ENCODE results near the gene TRIM44. TPM values are rescaled to one million over a fixed set of nuclear protein-coding genes. Genes with fewer than 3 reads are reported as not detected.

Gene TRIM44
- polyA plus RNA-seq, 1 donor (not counting 4 experiments of a cell fraction or from before 2014, with no cell fraction given), result 48.3 TPM

DNA sequence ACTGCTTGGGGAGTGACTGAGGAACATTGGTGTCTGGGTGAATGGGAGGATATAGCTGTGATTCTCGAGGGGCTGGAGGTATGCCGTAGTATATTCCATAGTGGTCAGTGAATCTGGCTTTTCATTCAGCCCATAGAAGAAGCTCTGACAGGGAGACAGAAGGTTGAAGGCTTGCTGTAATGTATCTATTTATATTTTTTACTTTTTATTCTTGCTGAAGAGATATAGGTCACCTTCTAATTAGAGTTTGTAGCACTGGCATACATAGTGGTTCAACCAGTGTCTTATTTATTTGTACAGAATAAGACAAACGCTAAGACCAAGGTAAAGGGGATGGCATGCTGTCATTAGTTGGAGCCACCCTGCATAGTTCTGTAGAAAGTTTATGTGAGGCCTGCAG, 10.0 kb downstream of the TRIM44 start:
- Histone ChIP-seq H3K4me2 (ENCODE audit: control insufficient read depth, extremely low read depth, insufficient read depth, low read depth, low read length) (peak overlapping the region; percentile 2), H4K20me1 (ENCODE audit: control insufficient read depth, extremely low read depth, insufficient read depth, low read length) (no peaks in the 10 kb centered on the region)
- dilution Hi-C loops (cut with MboI; ENCODE audit: extremely low pct_ligation_motif_present, low sequenced_read_pairs), result no loop called here

DNA sequence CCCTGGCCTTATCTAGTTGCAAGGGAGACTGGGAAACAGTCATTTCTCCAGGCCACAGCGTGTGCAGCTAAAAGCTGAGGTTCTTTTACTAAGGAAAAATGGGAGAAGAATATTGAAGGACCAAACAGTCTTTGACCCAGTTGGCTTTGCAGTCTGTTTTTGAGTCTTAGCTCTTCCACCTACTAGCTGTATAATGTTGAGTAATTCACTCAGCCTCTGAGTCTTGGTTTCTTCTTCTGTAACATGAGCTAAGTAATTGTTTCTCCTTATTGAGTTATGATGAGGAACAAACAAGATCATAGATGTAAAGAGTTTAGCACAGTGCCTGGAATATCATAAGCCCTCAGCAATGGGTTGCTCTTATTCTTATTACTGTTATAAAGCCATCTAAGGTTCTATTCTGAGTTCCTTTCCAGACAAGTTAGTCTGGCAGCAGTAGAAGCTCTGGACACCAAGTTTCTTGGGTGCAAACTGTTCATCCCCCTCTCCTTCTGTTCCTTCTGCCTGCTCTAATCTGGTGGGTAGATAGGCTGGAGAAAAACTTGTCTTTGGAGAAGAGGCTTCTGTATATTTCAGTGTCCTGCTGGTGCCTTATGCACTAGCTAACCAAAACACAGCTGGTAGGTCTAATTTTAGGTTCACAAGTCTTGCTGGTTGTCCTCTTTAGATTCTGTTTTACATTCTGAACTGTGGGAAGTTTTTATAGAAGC, 13.5 kb downstream of the TRIM44 start:
- dilution Hi-C loops (cut with MboI; ENCODE audit: extremely low pct_ligation_motif_present, low sequenced_read_pairs), result no loop called here
- DNase-seq (ENCODE audit: low read depth, low spot score), result no peak
- no peaks in the 10 kb centered on the region for H4K20me1 ChIP-seq (ENCODE audit: control insufficient read depth, extremely low read depth, insufficient read depth, low read length)
- H3K36me3 ChIP-seq (ENCODE audit: control insufficient read depth in 2 of 2, extremely low read depth in 1 of 2, insufficient read depth in 2 of 2, low read length in 2 of 2), result no peaks in the 10 kb centered on the region
- H3K4me1 ChIP-seq (ENCODE audit: control insufficient read depth, extremely low read depth, insufficient read depth, low read length), result peaks cover 14% of the 10 kb centered on the region
- no peak overlapping the region for H2AFZ ChIP-seq (ENCODE audit: control insufficient read depth, low read length)
- no peaks in the 10 kb centered on the region for H3K9me1 ChIP-seq (ENCODE audit: control insufficient read depth, extremely low read depth, insufficient read depth, low read length)
- no peak overlapping the region for H3K4me2 ChIP-seq (ENCODE audit: control insufficient read depth, extremely low read depth, insufficient read depth, low read depth, low read length)
- TF ChIP-seq, protein P1, sequence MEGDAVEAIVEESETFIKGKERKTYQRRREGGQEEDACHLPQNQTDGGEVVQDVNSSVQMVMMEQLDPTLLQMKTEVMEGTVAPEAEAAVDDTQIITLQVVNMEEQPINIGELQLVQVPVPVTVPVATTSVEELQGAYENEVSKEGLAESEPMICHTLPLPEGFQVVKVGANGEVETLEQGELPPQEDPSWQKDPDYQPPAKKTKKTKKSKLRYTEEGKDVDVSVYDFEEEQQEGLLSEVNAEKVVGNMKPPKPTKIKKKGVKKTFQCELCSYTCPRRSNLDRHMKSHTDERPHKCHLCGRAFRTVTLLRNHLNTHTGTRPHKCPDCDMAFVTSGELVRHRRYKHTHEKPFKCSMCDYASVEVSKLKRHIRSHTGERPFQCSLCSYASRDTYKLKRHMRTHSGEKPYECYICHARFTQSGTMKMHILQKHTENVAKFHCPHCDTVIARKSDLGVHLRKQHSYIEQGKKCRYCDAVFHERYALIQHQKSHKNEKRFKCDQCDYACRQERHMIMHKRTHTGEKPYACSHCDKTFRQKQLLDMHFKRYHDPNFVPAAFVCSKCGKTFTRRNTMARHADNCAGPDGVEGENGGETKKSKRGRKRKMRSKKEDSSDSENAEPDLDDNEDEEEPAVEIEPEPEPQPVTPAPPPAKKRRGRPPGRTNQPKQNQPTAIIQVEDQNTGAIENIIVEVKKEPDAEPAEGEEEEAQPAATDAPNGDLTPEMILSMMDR (optimal IDR thresholded peaks at IDR 0.05 in 1 of 3, IDR thresholded peaks at IDR 0.05 in 1 of 3, conservative IDR thresholded peaks at IDR 0.05 in 1 of 3; ENCODE audit: extremely low read depth in 1 of 3, insufficient read depth in 2 of 3, low read length in 3 of 3), result no peak
- no peak overlapping the region for H3K4me3 ChIP-seq (ENCODE audit: control insufficient read depth in 2 of 3, extremely low read depth in 1 of 3, insufficient read depth in 2 of 3, low read depth in 1 of 3, low read length in 3 of 3)
- H3K27ac ChIP-seq (ENCODE audit: control insufficient read depth, insufficient read depth, low read length), result no peak overlapping the region
- no peak overlapping the region for H3K9ac ChIP-seq (ENCODE audit: control insufficient read depth, extremely low read depth, insufficient read depth, low read length)
- FAIRE-seq, result no peak
- H3K79me2 ChIP-seq (ENCODE audit: control insufficient read depth, insufficient read depth, low read length), result peaks cover 81% of the 10 kb centered on the region
- no peaks in the 10 kb centered on the region for H3K27me3 ChIP-seq (ENCODE audit: control insufficient read depth, extremely low read depth, insufficient read depth, low read length)
- no peaks in the 10 kb centered on the region for H3K9me3 ChIP-seq (ENCODE audit: control insufficient read depth, low read depth, low read length)

More for the DNA sequence above, 10.0 kb downstream of the TRIM44 start:
- no peak for TF ChIP-seq EZH2 (IDR thresholded peaks at IDR 0.05; ENCODE audit: low read length)
- TF ChIP-seq, protein P1 (optimal IDR thresholded peaks at IDR 0.05 in 1 of 3, IDR thresholded peaks at IDR 0.05 in 1 of 3, conservative IDR thresholded peaks at IDR 0.05 in 1 of 3; ENCODE audit: extremely low read depth in 1 of 3, insufficient read depth in 2 of 3, low read length in 3 of 3), result no peak
- peaks cover 18% of the 10 kb centered on the region for H3K4me1 ChIP-seq (ENCODE audit: control insufficient read depth, extremely low read depth, insufficient read depth, low read length)
- H3K36me3 ChIP-seq (ENCODE audit: control insufficient read depth in 2 of 2, extremely low read depth in 1 of 2, insufficient read depth in 2 of 2, low read length in 2 of 2), result peaks cover 0 to 3% of the 10 kb centered on the region in 2 experiments
- no peak overlapping the region for H3K4me3 ChIP-seq (ENCODE audit: control insufficient read depth in 2 of 3, extremely low read depth in 1 of 3, insufficient read depth in 2 of 3, low read depth in 1 of 3, low read length in 3 of 3)
- no peak overlapping the region for H3K27ac ChIP-seq (ENCODE audit: control insufficient read depth, insufficient read depth, low read length)
- no peak overlapping the region for H3K9ac ChIP-seq (ENCODE audit: control insufficient read depth, extremely low read depth, insufficient read depth, low read length)
- H3K79me2 ChIP-seq (ENCODE audit: control insufficient read depth, insufficient read depth, low read length), result peaks cover 82% of the 10 kb centered on the region
- no peaks in the 10 kb centered on the region for H3K27me3 ChIP-seq (ENCODE audit: control insufficient read depth, extremely low read depth, insufficient read depth, low read length)
- no peaks in the 10 kb centered on the region for H3K9me1 ChIP-seq (ENCODE audit: control insufficient read depth, extremely low read depth, insufficient read depth, low read length)
- FAIRE-seq (no peak), DNase-seq (ENCODE audit: low read depth, low spot score) (no peak)
- no peaks in the 10 kb centered on the region for H3K9me3 ChIP-seq (ENCODE audit: control insufficient read depth, low read depth, low read length)
- no peak overlapping the region for H2AFZ ChIP-seq (ENCODE audit: control insufficient read depth, low read length)
